ENCODE results near the gene GALNTL6. TPM values are rescaled to one million over a fixed set of nuclear protein-coding genes. Genes with fewer than 3 reads are reported as not detected.
A peak's percentile ranks its signal among the peaks of the same experiment; 100 is the strongest.

Gene GALNTL6
- total and polyA plus RNA-seq, 9 of the 15 experiments (the other 6 are each of a cell fraction or from before 2014, with no cell fraction given) = 0.18 to 0.50 (median 0.29) TPM

DNA sequence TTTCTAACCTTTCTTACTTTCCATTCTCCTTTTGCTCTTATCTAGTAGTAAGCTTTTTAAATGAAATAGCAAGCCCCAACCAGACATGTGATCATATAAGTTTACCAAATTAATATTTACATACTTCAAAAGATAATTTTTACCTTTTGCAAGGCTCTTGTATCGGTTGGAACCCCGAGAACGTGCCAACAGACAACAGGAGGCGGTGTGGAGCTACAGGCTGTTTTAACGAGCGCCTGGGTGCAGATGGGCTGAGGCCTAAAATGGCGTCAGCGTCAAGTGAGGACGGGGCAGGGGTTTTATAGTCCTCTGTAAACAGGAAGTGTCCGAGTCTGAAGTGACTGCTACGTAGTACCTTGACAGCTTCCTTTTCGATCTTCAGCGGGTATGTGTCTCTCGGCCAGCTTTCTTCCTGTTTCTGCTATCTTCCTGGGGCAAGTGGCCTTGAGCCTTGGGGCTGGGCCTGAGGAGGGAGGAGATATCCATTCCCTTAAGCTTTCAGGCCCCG, 342.7 kb downstream of the GALNTL6 start (continued):
- TF ChIP-seq, protein P1, sequence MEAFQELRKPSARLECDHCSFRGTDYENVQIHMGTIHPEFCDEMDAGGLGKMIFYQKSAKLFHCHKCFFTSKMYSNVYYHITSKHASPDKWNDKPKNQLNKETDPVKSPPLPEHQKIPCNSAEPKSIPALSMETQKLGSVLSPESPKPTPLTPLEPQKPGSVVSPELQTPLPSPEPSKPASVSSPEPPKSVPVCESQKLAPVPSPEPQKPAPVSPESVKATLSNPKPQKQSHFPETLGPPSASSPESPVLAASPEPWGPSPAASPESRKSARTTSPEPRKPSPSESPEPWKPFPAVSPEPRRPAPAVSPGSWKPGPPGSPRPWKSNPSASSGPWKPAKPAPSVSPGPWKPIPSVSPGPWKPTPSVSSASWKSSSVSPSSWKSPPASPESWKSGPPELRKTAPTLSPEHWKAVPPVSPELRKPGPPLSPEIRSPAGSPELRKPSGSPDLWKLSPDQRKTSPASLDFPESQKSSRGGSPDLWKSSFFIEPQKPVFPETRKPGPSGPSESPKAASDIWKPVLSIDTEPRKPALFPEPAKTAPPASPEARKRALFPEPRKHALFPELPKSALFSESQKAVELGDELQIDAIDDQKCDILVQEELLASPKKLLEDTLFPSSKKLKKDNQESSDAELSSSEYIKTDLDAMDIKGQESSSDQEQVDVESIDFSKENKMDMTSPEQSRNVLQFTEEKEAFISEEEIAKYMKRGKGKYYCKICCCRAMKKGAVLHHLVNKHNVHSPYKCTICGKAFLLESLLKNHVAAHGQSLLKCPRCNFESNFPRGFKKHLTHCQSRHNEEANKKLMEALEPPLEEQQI (IDR thresholded peaks at IDR 0.05) = peak; percentile 75; the same call in 1 of the 2 replicates
- TF ChIP-seq, protein P2, sequence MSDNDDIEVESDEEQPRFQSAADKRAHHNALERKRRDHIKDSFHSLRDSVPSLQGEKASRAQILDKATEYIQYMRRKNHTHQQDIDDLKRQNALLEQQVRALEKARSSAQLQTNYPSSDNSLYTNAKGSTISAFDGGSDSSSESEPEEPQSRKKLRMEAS (CRISPR knock-in tag; IDR thresholded peaks at IDR 0.05) = no peak
- TF ChIP-seq PYGO2 (tag; IDR thresholded peaks at IDR 0.05) (no peak), NUFIP1 (IDR thresholded peaks at IDR 0.05; ENCODE audit: partially characterized antibody) (no peak), SMC3 (conservative IDR thresholded peaks at IDR 0.05; ENCODE audit: insufficient read depth, low read depth, low read length) (0 out of 2 replicates have a peak, but pooled peaks have one; percentile 8), FIP1L1 (IDR thresholded peaks at IDR 0.05; ENCODE audit: low read depth, low read length, poor library complexity, severe bottlenecking) (no peak), NCOR1 (IDR thresholded peaks at IDR 0.05) (peak; percentile 23; the same call in 1 of the 2 replicates), ZNF324 (CRISPR knock-in tag; IDR thresholded peaks at IDR 0.05) (no peak), BRCA1 (IDR thresholded peaks at IDR 0.05) (no peak), BRCA1 (CRISPR knock-in tag; IDR thresholded peaks at IDR 0.05) (no peak), TFAM (CRISPR knock-in tag; conservative IDR thresholded peaks at IDR 0.05) (no peak), CCNT2 (IDR thresholded peaks at IDR 0.05; ENCODE audit: borderline replicate concordance, extremely low read depth, insufficient read length, low read depth, low read length) (no peak)
- TF ChIP-seq, protein P3, sequence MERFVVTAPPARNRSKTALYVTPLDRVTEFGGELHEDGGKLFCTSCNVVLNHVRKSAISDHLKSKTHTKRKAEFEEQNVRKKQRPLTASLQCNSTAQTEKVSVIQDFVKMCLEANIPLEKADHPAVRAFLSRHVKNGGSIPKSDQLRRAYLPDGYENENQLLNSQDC (CRISPR knock-in tag; IDR thresholded peaks at IDR 0.05) = no peak
- TF ChIP-seq, protein P4, sequence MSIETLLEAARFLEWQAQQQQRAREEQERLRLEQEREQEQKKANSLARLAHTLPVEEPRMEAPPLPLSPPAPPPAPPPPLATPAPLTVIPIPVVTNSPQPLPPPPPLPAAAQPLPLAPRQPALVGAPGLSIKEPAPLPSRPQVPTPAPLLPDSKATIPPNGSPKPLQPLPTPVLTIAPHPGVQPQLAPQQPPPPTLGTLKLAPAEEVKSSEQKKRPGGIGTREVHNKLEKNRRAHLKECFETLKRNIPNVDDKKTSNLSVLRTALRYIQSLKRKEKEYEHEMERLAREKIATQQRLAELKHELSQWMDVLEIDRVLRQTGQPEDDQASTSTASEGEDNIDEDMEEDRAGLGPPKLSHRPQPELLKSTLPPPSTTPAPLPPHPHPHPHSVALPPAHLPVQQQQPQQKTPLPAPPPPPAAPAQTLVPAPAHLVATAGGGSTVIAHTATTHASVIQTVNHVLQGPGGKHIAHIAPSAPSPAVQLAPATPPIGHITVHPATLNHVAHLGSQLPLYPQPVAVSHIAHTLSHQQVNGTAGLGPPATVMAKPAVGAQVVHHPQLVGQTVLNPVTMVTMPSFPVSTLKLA (conservative IDR thresholded peaks at IDR 0.05) = peak; percentile 36 to 43; a peak in 2 of 4 replicates
- TF ChIP-seq, protein P5, sequence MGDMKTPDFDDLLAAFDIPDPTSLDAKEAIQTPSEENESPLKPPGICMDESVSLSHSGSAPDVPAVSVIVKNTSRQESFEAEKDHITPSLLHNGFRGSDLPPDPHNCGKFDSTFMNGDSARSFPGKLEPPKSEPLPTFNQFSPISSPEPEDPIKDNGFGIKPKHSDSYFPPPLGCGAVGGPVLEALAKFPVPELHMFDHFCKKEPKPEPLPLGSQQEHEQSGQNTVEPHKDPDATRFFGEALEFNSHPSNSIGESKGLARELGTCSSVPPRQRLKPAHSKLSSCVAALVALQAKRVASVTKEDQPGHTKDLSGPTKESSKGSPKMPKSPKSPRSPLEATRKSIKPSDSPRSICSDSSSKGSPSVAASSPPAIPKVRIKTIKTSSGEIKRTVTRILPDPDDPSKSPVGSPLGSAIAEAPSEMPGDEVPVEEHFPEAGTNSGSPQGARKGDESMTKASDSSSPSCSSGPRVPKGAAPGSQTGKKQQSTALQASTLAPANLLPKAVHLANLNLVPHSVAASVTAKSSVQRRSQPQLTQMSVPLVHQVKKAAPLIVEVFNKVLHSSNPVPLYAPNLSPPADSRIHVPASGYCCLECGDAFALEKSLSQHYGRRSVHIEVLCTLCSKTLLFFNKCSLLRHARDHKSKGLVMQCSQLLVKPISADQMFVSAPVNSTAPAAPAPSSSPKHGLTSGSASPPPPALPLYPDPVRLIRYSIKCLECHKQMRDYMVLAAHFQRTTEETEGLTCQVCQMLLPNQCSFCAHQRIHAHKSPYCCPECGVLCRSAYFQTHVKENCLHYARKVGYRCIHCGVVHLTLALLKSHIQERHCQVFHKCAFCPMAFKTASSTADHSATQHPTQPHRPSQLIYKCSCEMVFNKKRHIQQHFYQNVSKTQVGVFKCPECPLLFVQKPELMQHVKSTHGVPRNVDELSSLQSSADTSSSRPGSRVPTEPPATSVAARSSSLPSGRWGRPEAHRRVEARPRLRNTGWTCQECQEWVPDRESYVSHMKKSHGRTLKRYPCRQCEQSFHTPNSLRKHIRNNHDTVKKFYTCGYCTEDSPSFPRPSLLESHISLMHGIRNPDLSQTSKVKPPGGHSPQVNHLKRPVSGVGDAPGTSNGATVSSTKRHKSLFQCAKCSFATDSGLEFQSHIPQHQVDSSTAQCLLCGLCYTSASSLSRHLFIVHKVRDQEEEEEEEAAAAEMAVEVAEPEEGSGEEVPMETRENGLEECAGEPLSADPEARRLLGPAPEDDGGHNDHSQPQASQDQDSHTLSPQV (IDR thresholded peaks at IDR 0.05) = no peak

All from K562 (cell line).